ENCODE data around the gene NLRX1.

DNA sequence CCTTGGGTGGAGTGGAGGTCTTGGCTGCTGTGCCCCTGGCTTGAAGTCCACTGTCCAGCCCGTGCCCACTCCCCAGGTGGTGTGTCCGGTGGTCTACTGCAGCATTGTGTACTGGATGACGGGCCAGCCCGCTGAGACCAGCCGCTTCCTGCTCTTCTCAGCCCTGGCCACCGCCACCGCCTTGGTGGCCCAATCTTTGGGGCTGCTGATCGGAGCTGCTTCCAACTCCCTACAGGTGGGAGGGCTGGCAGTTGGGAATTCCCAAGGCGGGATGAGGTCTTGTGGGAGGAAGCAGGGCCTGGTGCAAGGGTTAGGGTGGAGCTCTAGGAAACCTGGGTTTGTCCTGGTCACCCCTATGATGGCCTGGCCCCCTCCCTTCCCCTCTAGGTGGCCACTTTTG lies 8.4 kb upstream of the NLRX1 start:
- TF ChIP-seq, protein P1, sequence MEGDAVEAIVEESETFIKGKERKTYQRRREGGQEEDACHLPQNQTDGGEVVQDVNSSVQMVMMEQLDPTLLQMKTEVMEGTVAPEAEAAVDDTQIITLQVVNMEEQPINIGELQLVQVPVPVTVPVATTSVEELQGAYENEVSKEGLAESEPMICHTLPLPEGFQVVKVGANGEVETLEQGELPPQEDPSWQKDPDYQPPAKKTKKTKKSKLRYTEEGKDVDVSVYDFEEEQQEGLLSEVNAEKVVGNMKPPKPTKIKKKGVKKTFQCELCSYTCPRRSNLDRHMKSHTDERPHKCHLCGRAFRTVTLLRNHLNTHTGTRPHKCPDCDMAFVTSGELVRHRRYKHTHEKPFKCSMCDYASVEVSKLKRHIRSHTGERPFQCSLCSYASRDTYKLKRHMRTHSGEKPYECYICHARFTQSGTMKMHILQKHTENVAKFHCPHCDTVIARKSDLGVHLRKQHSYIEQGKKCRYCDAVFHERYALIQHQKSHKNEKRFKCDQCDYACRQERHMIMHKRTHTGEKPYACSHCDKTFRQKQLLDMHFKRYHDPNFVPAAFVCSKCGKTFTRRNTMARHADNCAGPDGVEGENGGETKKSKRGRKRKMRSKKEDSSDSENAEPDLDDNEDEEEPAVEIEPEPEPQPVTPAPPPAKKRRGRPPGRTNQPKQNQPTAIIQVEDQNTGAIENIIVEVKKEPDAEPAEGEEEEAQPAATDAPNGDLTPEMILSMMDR (IDR thresholded peaks at IDR 0.05), result no peak
- TF ChIP-seq POLR2A (IDR thresholded peaks at IDR 0.05), result no peak
- TF ChIP-seq EP300 (IDR thresholded peaks at IDR 0.05), result no peak
